PC-9 (cell line): ENCODE data around the gene NFKB1. TPM values are rescaled to one million over a fixed set of nuclear protein-coding genes. Genes with fewer than 3 reads are reported as not detected.
A peak's percentile ranks its signal among the peaks of the same experiment; 100 is the strongest.

Experiments used
- BruUV-seq: library from RNA; stranded (reverse); fragments of 400-500 nt; replicated peaks from 2 replicates; lab custom pipeline; 2021; lab: Mats Ljungman, UMichigan
- CTCF ChIA-PET: fragments of 300-600 bp; sonication (Branson Sonifier 250); formaldehyde crosslinking; loops from one replicate; lab custom pipeline; 2022; ENCODE audit warnings: antibody characterized with exemption; lab: Charles Lee
- POLR2A ChIA-PET: fragments of 300-600 bp; sonication (Branson Sonifier 250); formaldehyde crosslinking; loops from one replicate; lab custom pipeline; 2022; ENCODE audit warnings: antibody characterized with exemption; ENCODE audit not compliant: unreplicated experiment; lab: Charles Lee
- DNase-seq, 2 experiments: peaks; one replicate each; pipeline versions ENCODE4 v3.0.0 to v3.0.0-alpha.2; 2015 to 2022; ENCODE audit warnings: mixed read lengths in 1 of 2
- H2AFZ ChIP-seq: fragments of 200-600 bp; sonication (generic); 2 replicates; pipeline ENCODE4 v1.8.1; 2017; ENCODE audit warnings: antibody characterized with exemption
- H3F3A ChIP-seq: fragments of 200-600 bp; sonication (generic); 2 replicates; pipeline ENCODE4 v1.8.1; 2017; ENCODE audit warnings: antibody characterized with exemption, mild to moderate bottlenecking, low read depth; ENCODE audit not compliant: insufficient read depth
- H3K27ac ChIP-seq: fragments of 200-600 bp; sonication (generic); 2 replicates; pipeline ENCODE4 v1.6.1; 2016; ENCODE audit warnings: mixed run types
- H3K27me3 ChIP-seq: fragments of 200-600 bp; sonication (generic); 2 replicates; pipeline ENCODE4 v1.6.1; 2016; ENCODE audit warnings: low read depth, mixed run types; ENCODE audit not compliant: insufficient read depth
- H3K36me3 ChIP-seq: fragments of 200-600 bp; sonication (generic); 2 replicates; pipeline ENCODE4 v1.6.1; 2016; ENCODE audit warnings: low read depth, mixed run types
- H3K4me1 ChIP-seq: fragments of 200-600 bp; sonication (generic); replicated peaks from 2 replicates; pipeline ENCODE4 v1.6.1; 2016; ENCODE audit warnings: mixed run types; ENCODE audit not compliant: insufficient read depth
- H3K4me2 ChIP-seq: fragments of 200-600 bp; sonication (generic); 2 replicates; pipeline ENCODE4 v1.6.1; 2017; ENCODE audit warnings: mixed run types
- H3K4me3 ChIP-seq: fragments of 200-600 bp; sonication (generic); 2 replicates; pipeline ENCODE4 v1.6.1; 2016; ENCODE audit warnings: mixed run types
- H3K79me2 ChIP-seq: fragments of 200-600 bp; sonication (generic); 2 replicates; pipeline ENCODE4 v1.6.1; 2017; ENCODE audit warnings: low read depth, mixed run types
- H3K9me2 ChIP-seq: fragments of 200-600 bp; sonication (generic); 2 replicates; pipeline ENCODE4 v1.8.1; 2017; ENCODE audit warnings: mild to moderate bottlenecking; ENCODE audit not compliant: insufficient read depth
- H3K9me3 ChIP-seq: fragments of 200-600 bp; sonication (generic); 2 replicates; pipeline ENCODE4 v1.8.1; 2016; ENCODE audit warnings: low read depth; ENCODE audit not compliant: insufficient read depth
- H4K20me1 ChIP-seq: fragments of 200-600 bp; sonication (generic); 2 replicates; pipeline ENCODE4 v1.8.1; 2017; ENCODE audit not compliant: insufficient read depth
- CTCF ChIP-seq: fragments of 200-600 bp; sonication (generic); conservative IDR thresholded peaks from 2 replicates; pipeline ENCODE4 v1.6.1; 2017; ENCODE audit warnings: mixed run types, antibody characterized with exemption, mild to moderate bottlenecking, moderate library complexity
- EZH2 ChIP-seq: fragments of 200-600 bp; sonication (generic); IDR thresholded peaks from 2 replicates; pipeline ENCODE4 v1.8.0; 2017; ENCODE audit warnings: antibody characterized with exemption, low read depth
- intact Hi-C: fragments of 100-400 bp; cut with micrococcal nuclease; formaldehyde crosslinking; loops from one replicate; pipeline ENCODE4 v1.10.0; 2022; ENCODE audit not compliant: unreplicated experiment
- total RNA-seq: library from RNA; stranded (reverse); gene quantifications from 2 replicates; pipeline ENCODE4 v1.2.3, GENCODE V29; 2021

NFKB1 gene
- total RNA-seq, 1 experiment from 2014 or later, result 11.6 TPM

- peaks cover 29% of the 10 kb centered on the region for H3K4me1 ChIP-seq
- H3F3A ChIP-seq, result peaks cover 10% of the 10 kb centered on the region; the same call in 1 of the 2 replicates
- no peaks in the 10 kb centered on the region for H4K20me1 ChIP-seq
- H3K4me2 ChIP-seq, result no peak overlapping the region
- no peaks in the 10 kb centered on the region for H3K36me3 ChIP-seq
- TF ChIP-seq EZH2 (no peak), CTCF (no peak)
- no peak overlapping the region for H2AFZ ChIP-seq
- BruUV-seq, result no TSS peak
- peaks cover 68% of the 10 kb centered on the region for H3K79me2 ChIP-seq
- H3K9me2 ChIP-seq, result no peaks in the 10 kb centered on the region
- CTCF ChIA-PET, result no interaction called here
- no peak for DNase-seq
- intact Hi-C loops, result no loop called here
- POLR2A ChIA-PET, result no interaction called here
- H3K4me3 ChIP-seq, result no peak overlapping the region
- no peaks in the 10 kb centered on the region for H3K27me3 ChIP-seq
- H3K9me3 ChIP-seq, result no peaks in the 10 kb centered on the region
- H3K27ac ChIP-seq, result no peak overlapping the region
Measured at GRCh38 chr4:102506523-102506922, 5.4 kb downstream of the NFKB1 start.

GRCh38 chr4:102511830-102512605 lies 10.9 kb downstream of the NFKB1 start:
- H3K36me3 ChIP-seq, result no peaks in the 10 kb centered on the region
- peak in 1 of 2 experiments; percentile 39 for DNase-seq
- no peak overlapping the region for H3K4me3 ChIP-seq
- no TSS peak for BruUV-seq
- H4K20me1 ChIP-seq, result no peaks in the 10 kb centered on the region
- H3K27ac ChIP-seq, result 0 out of 2 replicates have a peak overlapping the region, but pooled peaks have one; percentile 19
- H3K4me1 ChIP-seq, result peaks cover 8% of the 10 kb centered on the region; the same call in 1 of the 2 replicates
- intact Hi-C loops, result no loop called here
- ChIA-PET POLR2A (no interaction called here), CTCF (no interaction called here)
- peaks cover 38% of the 10 kb centered on the region; the same call in 1 of the 2 replicates for H3K79me2 ChIP-seq
- H3K27me3 ChIP-seq, result no peaks in the 10 kb centered on the region
- no peaks in the 10 kb centered on the region for H3F3A ChIP-seq
- H3K4me2 ChIP-seq, result no peak overlapping the region; the same call in 1 of the 2 replicates
- H3K9me3 ChIP-seq, result no peaks in the 10 kb centered on the region
- no peak overlapping the region for H2AFZ ChIP-seq
- no peaks in the 10 kb centered on the region for H3K9me2 ChIP-seq
- TF ChIP-seq CTCF (no peak), EZH2 (no peak)

- no peak for DNase-seq
- no peak overlapping the region for H3K4me2 ChIP-seq
Measured at GRCh38 chr4:102514298-102514964, 13.3 kb downstream of the NFKB1 start.

More at GRCh38 chr4:102514298-102514964, 13.3 kb downstream of the NFKB1 start:
- Histone ChIP-seq H3K36me3 (no peaks in the 10 kb centered on the region), H3K27ac (no peak overlapping the region), H3K27me3 (no peaks in the 10 kb centered on the region), H4K20me1 (no peaks in the 10 kb centered on the region), H3K9me3 (no peaks in the 10 kb centered on the region), H3F3A (no peaks in the 10 kb centered on the region), H3K9me2 (no peaks in the 10 kb centered on the region), H2AFZ (no peak overlapping the region), H3K79me2 (peaks cover 21% of the 10 kb centered on the region; the same call in 1 of the 2 replicates), H3K4me1 (peaks cover 8% of the 10 kb centered on the region; the same call in 1 of the 2 replicates), H3K4me3 (no peak overlapping the region)
- POLR2A ChIA-PET, result no interaction called here
- no TSS peak for BruUV-seq
- CTCF ChIA-PET, result no interaction called here
- intact Hi-C loops, result no loop called here
- TF ChIP-seq CTCF, result no peak
- TF ChIP-seq EZH2, result no peak
